Lung microvascular endothelial cell (primary cell): ENCODE measurements around the gene ADARB1. TPM values are rescaled to one million over a fixed set of nuclear protein-coding genes. Genes with fewer than 3 reads are reported as not detected.

Experiments used
- DNase-seq, 2 donors: peaks; one replicate each; pipeline versions ENCODE4 v3.0.0 to v3.0.0-alpha.2; 2010; ENCODE audit warnings: low read depth in 2 of 2
- total RNA-seq: library from RNA; depleted of rRNA; stranded (reverse); fragments of >200 nt; gene quantifications from 2 replicates; pipeline ENCODE4 v1.2.1, GENCODE V29; 2014

The ADARB1 gene
- total RNA-seq, 1 donor from 2014 or later: 23.8 TPM

DNA sequence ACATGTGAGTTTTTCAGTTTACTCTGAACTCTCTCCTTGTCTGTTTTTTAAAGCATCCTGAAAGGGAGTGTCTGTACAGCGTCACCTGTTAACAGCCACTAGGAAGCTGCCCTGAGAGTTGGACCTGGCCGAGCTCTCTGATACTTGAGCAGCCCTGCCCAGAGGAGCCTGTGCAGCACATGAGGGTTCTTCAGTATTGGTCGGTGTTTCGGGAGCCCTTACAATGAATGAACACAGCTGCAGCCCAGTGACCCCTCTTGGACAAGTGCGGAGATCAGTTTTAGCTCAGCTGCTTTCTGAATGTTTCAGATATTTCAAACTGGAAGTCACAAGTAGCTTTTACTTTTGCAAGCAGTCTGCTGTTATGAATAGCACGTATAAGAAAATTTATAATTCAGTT lies 39.2 kb downstream of the ADARB1 start:
- DNase-seq: no peak

DNA sequence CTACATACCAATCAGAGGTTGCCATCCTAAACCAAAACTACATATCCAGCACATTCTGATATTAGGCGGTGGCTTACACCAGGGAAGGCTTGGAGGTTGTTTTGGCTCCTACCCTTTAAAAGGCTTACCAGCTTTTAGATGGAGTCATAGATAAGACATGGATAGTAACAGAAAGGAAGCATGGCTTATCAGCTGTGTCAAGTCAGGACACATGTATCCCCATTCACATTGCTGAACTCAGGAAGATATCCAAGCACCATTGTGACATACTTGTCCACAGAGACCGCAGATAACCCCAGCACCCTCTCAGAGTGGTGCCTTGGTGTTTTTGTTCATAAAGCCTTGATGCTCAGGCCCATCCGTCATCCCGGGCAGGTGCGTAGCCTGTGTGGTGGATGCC lies 39.7 kb downstream of the ADARB1 start:
- peak in 1 of 2 donors; percentile 27 for DNase-seq

DNA sequence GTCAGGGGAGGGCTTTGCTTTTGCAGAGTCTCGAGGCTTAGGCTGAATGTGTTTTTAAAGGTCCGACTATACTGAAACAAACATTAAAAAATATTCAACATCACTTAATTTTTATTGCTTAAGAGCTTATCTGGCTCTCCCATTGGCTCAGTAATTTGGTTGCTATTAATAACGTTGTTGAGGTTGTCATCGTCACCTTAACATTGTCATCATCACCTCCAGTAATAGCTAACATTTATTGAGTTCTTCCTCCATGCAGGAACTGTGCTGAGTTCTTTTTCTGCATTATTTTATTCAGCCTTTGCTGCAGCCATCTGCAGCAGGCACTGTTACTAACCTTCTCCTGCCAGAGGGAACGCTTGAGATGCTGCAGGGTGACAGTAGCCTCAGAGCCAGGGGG lies 40.1 kb downstream of the ADARB1 start:
- no peak for DNase-seq

DNA sequence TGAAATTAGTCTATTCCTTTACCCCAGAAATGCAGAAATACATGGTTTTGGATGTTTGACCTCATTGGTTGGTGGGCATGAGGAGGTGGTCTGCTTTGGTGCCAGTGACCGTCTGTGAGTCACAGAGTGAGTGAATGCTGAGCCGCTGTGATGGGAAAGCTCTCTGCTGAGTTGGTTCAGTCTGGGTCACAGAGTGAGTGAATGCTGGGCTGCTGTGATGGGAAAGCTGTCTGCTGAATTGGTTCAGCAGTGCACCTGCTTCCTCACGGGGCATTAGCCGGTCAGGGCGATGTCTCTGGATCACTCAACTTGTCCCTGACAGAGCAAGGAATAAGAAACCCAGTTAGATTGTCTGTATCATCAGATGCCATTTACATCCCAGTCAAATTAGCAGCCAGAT lies 40.8 kb downstream of the ADARB1 start:
- DNase-seq: no peak

DNA sequence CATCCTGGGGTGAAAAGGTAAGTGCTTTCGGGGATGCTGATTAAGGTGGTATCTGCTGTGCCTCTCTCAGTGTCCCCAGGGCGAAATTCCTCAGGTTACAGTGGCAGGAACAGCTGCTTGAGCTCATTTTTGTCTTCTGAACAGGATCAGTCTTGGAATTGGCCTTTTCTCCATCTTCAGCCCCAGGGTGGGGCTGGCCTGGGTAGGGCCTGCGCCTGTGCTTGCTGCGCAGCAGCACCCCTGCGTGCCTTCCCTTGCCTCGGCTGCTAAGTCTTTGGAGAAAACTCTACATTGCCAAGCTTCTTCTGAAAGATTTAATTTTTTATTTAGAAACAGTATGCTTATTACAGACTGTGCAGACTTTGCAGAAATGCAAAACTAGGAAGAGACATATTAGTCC lies 41.7 kb downstream of the ADARB1 start:
- no peak for DNase-seq

DNA sequence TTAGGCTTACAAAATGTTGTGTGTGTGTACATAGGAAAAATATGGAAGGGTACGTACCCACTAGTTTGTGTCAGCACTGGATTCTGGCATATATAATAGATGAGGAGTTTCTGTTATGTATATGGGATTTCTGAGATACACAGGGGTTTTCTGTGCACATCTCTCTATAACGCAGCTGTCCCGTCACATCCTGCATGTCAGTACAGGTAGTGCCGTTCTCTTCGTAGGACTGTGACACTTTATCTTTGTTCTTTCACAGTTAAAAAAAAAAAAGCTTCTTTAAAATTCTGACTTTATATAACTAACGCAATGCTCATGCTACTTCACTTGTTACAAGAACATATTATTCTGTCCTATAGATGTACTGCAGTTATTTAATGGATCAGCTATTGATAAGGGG lies 42.9 kb downstream of the ADARB1 start:
- no peak for DNase-seq

DNA sequence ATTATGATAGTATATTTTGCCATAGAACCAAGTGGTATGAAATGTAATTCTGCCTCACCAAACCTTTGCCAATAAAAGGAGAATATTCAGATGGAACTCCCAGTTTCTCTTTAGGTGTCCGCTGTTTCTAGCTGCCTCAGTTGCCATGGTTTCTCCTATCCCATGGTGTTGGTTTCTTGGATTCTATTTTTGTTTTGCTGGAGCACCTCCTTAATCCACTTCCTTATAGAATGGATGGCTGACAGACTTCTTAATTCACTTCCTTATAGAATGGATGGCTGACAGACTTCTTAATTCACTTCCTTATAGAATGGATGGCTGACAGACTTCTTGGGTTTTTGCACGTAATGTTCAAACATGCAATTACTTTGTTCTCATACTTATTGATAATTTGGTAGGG lies 43.7 kb downstream of the ADARB1 start:
- no peak for DNase-seq

DNA sequence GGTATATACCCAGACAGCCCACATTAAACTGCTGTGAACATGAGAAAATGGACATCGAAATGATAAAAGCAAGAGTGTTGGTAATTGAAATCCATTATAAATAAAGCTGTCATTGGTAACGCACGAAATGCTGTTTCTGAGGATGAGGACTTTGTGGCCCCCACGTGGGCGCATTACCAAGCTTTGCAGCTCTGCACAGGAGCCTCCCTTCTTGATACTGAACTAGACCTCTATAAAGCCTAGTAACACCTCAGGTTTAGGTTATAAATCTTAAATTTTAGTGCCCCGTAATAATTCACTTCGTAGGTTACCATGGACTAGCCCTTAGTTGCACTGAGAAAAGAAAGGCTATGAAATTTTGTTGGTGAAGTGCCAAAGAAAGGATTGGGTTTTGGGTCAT lies 45.4 kb downstream of the ADARB1 start:
- DNase-seq: no peak

DNA sequence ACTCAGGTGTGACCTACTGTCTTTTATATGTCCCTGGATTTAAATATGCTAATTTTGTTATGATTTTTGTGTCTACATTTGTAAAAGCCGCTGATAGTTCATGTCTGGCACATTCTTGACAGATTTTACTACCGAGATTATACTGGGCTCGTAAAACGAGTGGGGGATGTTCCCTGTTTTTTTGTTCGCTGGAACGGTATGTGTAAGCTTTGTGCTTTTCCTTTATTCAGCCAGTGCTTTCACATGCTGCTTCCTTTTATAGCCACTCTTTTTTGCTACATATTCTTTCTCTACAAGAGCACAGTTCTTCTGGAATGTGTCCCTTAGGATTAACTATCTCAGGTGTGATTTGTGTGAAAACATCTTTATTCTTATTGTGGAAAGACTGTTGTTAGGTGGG lies 46.6 kb downstream of the ADARB1 start:
- DNase-seq: no peak

DNA sequence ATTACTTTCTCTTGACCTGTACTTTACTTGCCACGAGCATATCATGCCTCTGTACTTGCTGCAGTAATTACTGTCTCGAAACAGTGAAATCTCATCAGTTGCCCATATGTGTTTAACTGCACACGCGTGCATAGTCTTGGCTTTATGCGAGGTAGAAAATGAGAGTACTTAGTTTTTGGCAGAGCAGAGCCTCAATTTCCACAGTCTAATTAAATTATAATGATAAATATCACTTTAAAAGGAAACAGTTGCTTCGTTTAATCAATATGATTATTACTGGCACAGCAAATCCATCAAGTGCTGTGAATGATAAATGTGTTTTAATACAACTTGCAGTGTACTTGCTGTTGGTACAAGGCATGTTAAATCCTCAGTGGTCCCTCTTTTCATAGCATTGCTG lies 47.6 kb downstream of the ADARB1 start:
- DNase-seq: no peak

DNA sequence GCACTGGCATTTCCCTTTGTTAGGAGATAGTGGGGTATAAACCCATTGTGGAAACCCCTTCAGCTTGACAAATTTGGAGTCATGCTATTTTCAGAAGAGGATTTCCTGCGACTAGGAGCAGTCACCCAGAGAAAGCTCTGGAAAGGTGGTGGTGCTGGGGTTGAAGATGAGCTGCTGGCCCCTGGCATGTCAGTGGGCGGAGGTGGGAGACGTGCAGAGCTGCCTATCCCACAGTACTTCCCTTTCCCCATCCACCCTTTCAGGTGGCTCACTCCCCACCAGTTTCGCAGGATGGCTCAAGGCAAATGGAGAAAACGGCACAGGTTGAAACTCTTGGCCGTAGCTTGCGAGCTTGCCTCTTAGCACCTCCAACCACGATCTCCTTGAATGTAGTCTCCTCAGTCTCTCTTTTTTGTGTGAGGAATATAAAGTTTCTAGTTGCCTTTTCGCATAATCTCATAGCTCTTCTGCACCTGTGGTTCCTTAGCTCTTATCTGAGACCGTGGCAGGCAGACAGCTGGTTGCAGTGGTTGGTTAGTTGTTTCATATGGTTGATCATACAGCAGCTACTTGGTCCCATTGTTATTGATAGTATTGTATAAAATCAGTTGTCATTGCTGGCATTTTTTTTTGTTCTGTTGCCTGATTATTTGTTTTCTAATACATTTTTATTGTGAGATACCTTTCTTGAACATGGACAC lies 48.2 kb downstream of the ADARB1 start:
- DNase-seq: no peak

DNA sequence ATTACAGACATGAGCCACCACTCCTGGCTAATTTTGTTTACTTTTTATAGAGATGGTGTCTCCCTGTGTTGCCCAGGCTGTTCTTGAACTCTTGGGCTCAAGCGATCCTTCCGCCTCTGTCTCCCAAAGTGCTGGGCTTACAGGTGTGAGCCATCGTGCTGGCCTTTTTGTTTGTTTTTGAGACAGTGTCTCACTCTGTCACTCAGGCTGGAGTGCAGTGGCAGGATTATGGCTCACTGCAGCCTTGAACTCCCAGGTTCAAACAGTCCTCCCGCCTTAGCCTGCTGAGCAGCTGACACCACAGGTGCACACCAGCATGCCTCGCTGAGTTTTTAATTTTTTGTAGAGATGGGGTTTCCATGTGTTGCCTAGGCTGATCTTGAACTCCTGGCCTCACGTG lies 49.1 kb downstream of the ADARB1 start:
- no peak for DNase-seq

DNA sequence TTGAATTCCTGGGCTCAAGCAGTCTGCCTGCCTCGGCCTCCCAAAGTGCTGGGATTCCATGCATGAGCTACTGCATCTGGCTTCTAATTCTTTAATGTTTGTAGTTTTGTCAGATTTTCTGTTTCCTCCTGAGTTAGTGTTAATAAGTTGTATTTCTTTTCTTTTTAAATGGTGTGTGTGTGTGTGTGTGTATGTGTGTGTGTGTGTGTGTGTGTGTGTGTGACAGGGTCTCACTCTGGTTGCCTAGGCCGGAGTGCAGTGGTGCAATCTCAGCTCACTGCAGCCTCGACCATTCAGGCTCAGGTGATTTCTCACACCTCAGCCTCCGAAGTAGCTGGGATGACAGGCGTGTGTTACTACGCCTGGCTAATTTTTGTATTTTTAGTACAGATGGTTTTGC lies 50.2 kb downstream of the ADARB1 start:
- DNase-seq: no peak

DNA sequence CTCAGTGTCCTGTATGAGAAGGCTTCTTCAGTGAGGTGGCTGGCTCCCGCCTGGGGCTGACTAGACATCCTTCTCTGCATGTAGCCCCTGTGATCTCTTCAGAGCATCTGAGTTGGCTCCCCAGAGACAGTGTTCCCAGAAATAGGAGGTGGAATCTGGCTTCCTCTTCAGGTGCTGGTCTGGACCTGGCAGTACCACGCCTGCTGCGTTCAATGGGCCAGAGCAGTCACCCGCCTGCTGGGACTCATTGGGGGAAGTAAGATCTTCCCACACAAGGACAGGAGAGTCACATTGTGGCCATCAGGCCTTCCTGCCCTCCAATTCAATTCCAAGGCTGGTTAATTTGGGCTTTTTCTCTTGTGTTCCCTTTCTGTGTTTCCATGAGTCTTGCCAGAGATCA lies 51.0 kb downstream of the ADARB1 start:
- no peak for DNase-seq

DNA sequence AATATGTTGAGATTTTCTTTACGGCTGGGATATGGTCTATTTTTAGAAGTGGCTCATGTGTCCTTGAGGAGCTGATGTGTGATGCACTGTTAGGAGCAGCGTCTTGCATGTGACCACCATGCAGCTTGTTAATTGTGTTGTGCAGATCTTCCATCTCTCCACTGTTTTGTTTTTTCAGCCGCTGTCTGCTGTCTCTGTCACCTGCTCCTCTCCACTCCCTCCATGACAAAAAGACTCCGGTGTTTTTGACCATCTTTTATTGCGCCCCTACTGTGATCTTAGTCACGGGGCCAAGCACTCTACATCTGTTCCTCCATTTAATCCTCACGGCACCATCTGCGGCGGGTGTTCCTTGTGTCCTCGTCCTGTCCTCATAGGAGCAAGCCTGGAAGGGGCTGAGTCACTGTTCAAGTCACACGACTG lies 51.8 kb downstream of the ADARB1 start:
- no peak for DNase-seq

DNA sequence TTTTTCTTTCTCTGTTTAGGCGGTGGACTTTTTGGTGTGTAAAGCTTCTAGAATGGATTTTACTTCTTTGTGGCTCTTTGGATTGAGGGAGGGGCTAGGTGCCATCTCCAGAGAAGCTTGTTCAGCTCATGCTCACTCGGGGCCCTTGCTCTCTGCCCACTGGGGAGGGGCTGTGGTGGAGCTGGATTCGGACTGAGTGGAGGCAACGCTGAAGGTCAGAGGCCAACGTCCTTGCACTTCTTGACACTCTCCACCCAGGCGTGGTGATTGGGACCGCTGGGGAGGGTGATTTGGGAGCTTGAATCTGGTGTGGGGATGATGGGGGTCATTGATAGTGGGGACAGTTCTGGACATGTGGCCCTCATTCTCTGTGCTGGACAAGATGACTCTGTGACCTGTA lies 52.6 kb downstream of the ADARB1 start:
- DNase-seq: no peak

DNA sequence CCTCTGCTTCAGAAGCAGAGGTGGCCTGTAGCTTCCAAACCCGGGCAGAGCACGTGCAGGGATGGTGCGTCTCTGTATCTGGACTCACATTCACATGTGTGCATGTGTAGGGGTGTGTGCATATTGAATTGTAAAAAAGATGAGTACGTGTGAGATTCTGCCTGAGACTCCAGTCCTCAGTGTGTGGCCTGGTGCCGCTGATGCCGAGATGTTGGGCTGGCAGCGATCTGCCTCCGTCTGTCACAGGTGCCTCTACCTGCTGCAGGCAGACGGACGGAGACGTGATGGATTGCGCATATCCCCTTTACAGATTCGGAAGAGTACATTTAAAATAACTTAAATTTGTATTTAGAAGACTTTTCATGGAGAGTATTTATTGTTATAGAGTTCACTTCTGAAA lies 53.6 kb downstream of the ADARB1 start:
- DNase-seq: no peak

DNA sequence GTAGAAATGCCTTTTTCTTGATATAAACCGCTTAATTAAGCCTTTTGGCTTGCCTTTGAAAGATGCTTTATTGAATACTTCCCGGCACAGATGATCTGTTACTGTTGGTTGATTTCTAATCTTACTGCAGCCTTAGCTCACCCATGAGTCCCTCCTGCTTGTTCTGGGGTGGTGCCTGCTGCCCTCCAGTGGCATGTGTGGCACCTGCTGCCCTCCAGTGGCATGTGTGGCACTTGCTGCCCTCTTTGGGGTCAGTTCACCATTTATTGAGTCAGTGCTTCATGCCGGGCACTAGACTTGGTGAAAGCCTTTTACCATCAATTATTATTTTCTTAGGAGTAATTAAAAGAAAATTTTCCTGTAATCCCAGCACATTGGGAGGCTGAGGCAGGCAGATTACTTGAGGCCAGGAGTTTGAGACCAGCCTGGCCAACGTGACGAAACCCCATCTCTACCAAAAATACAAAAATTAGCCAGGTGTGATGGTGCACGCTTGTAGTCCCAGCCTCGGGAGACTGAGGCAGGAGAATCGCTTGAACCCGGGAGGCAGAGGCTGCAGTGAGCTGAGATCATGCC lies 54.3 kb downstream of the ADARB1 start:
- peak; percentile 85 to 88 for DNase-seq

DNA sequence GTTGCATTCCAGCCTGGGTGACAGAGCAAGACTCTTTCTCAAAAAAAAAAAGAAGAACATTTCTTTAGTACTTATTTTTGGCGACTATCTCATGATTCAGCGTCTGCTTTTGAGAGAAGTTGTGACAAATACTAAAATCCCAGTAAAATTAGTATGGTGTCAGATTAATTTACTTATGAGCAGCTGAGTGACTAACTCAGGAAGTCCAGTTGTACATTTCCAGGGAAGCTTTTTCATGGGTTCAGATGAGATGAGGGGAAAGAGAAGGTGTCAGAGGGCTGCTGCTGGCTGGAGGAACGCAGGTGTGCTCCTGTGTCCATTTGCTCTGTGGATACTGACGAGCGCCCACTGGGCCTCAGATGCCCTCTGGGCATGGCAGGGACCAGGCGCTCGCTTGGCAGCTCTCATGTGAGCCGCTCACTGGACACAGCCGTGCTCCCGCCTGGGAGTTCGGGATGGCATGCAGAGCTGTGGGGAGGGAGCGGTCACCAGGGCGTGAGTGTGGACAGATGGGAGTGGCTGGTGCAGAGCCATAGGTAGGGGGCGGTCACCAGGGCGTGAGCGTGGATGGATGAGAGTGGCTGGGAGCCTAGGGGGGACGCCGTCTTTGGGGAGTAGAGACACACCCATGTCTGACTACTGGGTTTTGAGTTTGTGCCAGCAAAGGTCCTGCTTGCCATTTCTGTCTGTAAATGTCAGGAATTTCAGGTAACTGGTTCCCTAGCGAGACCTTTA lies 55.0 kb downstream of the ADARB1 start:
- DNase-seq: peak; percentile 31 to 70

DNA sequence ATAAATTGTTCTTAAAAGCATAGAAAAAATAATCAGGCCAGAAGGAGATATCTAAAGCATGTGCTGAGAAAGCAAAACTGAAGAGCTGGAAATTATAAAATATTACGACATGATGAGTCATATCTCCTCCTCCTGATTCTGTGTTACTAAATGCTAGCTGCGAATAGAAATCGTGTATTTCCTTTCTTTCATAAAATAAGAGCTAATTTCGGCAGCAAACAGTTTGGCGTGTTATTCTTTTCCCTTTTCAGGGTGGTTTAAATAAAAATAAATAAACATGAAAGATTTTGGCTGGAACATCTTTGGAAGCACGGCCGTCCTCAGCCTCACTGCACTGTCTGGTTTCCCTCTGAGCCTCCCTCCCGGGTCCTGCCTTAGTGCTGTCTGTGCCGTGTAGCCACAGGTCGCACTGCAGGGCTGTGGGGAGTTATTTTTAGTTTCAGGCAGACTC lies 56.0 kb downstream of the ADARB1 start:
- DNase-seq: peak; percentile 64 to 69

DNA sequence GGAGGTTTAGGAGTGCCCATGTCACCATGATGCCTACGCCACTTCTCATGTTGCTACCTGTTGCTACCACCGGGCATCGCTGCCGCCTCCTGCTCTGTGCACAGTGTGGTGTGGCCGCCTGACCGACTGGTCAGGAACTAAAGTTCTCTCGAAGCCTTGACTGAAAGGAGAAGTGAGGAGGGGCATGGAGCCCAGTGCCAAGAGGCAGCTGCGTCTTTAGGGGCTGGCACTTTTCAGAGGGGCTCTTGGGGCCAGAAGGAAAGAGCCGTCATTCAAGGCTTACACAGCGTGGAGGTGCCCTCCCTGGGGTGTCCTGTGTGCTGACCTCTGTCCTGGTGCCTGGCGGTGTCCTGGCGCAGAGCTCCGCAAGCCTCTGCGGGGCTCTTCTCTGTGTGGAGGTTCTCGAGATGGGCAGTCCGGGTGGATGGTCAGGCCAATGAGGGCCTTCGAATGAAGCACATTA lies 57.2 kb downstream of the ADARB1 start:
- no peak for DNase-seq

DNA sequence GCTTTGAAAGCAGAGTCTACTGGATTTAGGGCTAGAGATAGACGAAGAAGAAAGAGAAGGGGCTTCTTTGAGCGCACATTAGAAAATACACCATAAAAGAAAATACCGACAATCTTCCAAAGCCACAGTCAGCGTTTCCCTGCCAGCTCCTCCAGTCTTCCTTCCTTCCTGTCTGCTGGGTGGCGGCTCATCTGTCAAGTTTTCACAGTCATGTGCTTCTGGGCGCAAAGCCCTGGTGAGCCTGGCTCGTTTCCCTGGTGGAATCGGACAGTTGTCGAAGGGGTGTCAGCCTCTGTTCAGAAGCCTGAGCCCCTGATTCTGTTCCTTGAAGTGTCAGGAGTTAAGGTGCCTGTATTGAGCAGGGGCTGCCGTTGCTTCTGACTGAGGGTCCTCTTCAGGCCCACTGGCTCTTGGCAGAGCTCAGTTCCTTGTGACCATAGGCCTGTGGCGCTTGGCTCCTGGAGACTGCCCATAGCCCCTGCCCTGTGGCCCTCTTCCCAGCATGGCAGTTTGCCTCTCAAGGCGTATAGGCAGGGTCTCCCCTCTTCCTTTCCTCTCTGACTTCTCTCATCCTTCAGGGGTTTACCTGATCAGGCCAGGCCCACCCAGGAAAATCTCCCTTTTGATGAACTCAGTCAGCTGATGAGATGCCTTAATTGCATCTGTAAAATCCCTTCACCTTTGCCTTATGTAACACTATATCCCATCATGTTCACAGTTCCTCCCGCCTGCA lies 58.6 kb downstream of the ADARB1 start:
- DNase-seq: peak; percentile 71 to 73
